Measurements from ENCODE around the gene KIF20B. TPM values are rescaled to one million over a fixed set of nuclear protein-coding genes. Genes with fewer than 3 reads are reported as not detected.

KIF20B gene
- total RNA-seq, 1 experiment from 2014 or later = 33.7 TPM

DNA sequence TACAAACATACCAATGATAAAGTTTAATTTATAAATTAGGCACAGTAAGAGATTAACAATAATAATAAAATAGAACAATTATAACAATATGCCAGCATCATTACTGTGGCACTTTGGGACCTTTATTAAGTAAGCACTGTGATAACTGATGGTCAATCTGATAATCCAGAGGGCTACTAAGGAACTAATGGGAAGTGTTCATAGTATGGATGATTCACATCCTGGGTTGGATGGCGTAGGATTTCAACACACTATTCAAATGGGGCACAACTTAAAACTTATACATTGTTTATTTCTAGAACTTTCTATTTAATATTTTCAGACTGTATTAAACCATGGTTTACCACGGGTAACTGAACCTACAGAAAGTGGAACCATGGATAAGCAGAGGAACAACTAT, 90.8 kb downstream of the KIF20B start:
- CTCF ChIA-PET = interaction anchor here (0.6 to 1.2 kb wide), 5 partner anchors 16 to 1201 kb away, joined by 3 to 5 read pairs (median 3); no protein-coding TSS in a partner anchor

GRCh38 chr10:89793649-89794254, 92.4 kb downstream of the KIF20B start:
- Mint-ChIP-seq H3K27me3 (ENCODE audit: insufficient read depth, unreplicated experiment) (no peaks in the 10 kb centered on the region), H3K27ac (ENCODE audit: low read depth, unreplicated experiment) (no peak overlapping the region), H3K36me3 (ENCODE audit: insufficient read depth, unreplicated experiment) (no peaks in the 10 kb centered on the region), H3K4me3 (ENCODE audit: unreplicated experiment) (no peak overlapping the region), H3K4me1 (ENCODE audit: insufficient read depth, unreplicated experiment) (no peaks in the 10 kb centered on the region), H3K9me3 (ENCODE audit: unreplicated experiment) (no peaks in the 10 kb centered on the region)
- peak; percentile 81 for DNase-seq (ENCODE audit: unreplicated experiment)
- POLR2A ChIA-PET = interaction anchor here (0.6 to 1.5 kb wide), 4 partner anchors 10 to 1505 kb away, joined by 3 to 4 read pairs (median 4); no protein-coding TSS in a partner anchor
- TF ChIP-seq, protein P1, sequence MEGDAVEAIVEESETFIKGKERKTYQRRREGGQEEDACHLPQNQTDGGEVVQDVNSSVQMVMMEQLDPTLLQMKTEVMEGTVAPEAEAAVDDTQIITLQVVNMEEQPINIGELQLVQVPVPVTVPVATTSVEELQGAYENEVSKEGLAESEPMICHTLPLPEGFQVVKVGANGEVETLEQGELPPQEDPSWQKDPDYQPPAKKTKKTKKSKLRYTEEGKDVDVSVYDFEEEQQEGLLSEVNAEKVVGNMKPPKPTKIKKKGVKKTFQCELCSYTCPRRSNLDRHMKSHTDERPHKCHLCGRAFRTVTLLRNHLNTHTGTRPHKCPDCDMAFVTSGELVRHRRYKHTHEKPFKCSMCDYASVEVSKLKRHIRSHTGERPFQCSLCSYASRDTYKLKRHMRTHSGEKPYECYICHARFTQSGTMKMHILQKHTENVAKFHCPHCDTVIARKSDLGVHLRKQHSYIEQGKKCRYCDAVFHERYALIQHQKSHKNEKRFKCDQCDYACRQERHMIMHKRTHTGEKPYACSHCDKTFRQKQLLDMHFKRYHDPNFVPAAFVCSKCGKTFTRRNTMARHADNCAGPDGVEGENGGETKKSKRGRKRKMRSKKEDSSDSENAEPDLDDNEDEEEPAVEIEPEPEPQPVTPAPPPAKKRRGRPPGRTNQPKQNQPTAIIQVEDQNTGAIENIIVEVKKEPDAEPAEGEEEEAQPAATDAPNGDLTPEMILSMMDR (IDR thresholded peaks at IDR 0.05; ENCODE audit: unreplicated experiment) = peak; percentile 70
- CTCF ChIA-PET = interaction anchor here (0.6 to 1.4 kb wide), 11 partner anchors 11 to 994 kb away, joined by 3 to 5 read pairs (median 3); no protein-coding TSS in a partner anchor
- intact Hi-C loops (cut with micrococcal nuclease) = loop anchor here (1.0 to 5.0 kb wide), 10 partner anchors 154 to 1070 kb away; no protein-coding TSS in a partner anchor
- no TSS peak for BruUV-seq (replicated peaks)

More for the DNA sequence above, 90.8 kb downstream of the KIF20B start:
- no peaks in the 10 kb centered on the region for H3K4me1 Mint-ChIP-seq (ENCODE audit: insufficient read depth, unreplicated experiment)
- no TSS peak for BruUV-seq (replicated peaks)
- no peak overlapping the region for H3K4me3 Mint-ChIP-seq (ENCODE audit: unreplicated experiment)
- H3K36me3 Mint-ChIP-seq (ENCODE audit: insufficient read depth, unreplicated experiment) = no peaks in the 10 kb centered on the region
- TF ChIP-seq, protein P1 (IDR thresholded peaks at IDR 0.05; ENCODE audit: unreplicated experiment) = no peak
- POLR2A ChIA-PET = no interaction called here
- no peaks in the 10 kb centered on the region for H3K27me3 Mint-ChIP-seq (ENCODE audit: insufficient read depth, unreplicated experiment)
- intact Hi-C loops (cut with micrococcal nuclease) = loop anchor here (2.0 to 5.0 kb wide), 4 partner anchors 155 to 625 kb away; no protein-coding TSS in a partner anchor
- H3K9me3 Mint-ChIP-seq (ENCODE audit: unreplicated experiment) = no peaks in the 10 kb centered on the region
- DNase-seq (ENCODE audit: unreplicated experiment) = peak; percentile 24
- no peak overlapping the region for H3K27ac Mint-ChIP-seq (ENCODE audit: low read depth, unreplicated experiment)

GRCh38 chr10:89795840-89796239, 94.5 kb downstream of the KIF20B start:
- no peaks in the 10 kb centered on the region for H3K27me3 Mint-ChIP-seq (ENCODE audit: insufficient read depth, unreplicated experiment)
- POLR2A ChIA-PET = interaction anchor here (1.0 kb wide), 1 partner anchor 400 kb away, joined by 6 read pairs; no protein-coding TSS in a partner anchor
- H3K36me3 Mint-ChIP-seq (ENCODE audit: insufficient read depth, unreplicated experiment) = no peaks in the 10 kb centered on the region
- CTCF ChIA-PET = interaction anchor here (0.5 to 1.5 kb wide), 8 partner anchors 166 to 1076 kb away, joined by 3 to 5 read pairs (median 3); partner anchors contain the start of gene RPP30
- DNase-seq (ENCODE audit: unreplicated experiment) = no peak
- BruUV-seq (replicated peaks) = no TSS peak
- intact Hi-C loops (cut with micrococcal nuclease) = no loop called here
- H3K4me1 Mint-ChIP-seq (ENCODE audit: insufficient read depth, unreplicated experiment) = no peaks in the 10 kb centered on the region
- no peaks in the 10 kb centered on the region for H3K9me3 Mint-ChIP-seq (ENCODE audit: unreplicated experiment)
- no peak overlapping the region for H3K4me3 Mint-ChIP-seq (ENCODE audit: unreplicated experiment)
- no peak overlapping the region for H3K27ac Mint-ChIP-seq (ENCODE audit: low read depth, unreplicated experiment)
- TF ChIP-seq, protein P1 (IDR thresholded peaks at IDR 0.05; ENCODE audit: unreplicated experiment) = no peak

- BruUV-seq (replicated peaks) = no TSS peak
- POLR2A ChIA-PET = no interaction called here
Observed at GRCh38 chr10:89798092-89798491, 96.7 kb downstream of the KIF20B start.

More at GRCh38 chr10:89798092-89798491, 96.7 kb downstream of the KIF20B start:
- no peaks in the 10 kb centered on the region for H3K4me1 Mint-ChIP-seq (ENCODE audit: insufficient read depth, unreplicated experiment)
- H3K27ac Mint-ChIP-seq (ENCODE audit: low read depth, unreplicated experiment) = no peak overlapping the region
- no peaks in the 10 kb centered on the region for H3K9me3 Mint-ChIP-seq (ENCODE audit: unreplicated experiment)
- no peaks in the 10 kb centered on the region for H3K36me3 Mint-ChIP-seq (ENCODE audit: insufficient read depth, unreplicated experiment)
- intact Hi-C loops (cut with micrococcal nuclease) = no loop called here
- no peak for DNase-seq (ENCODE audit: unreplicated experiment)
- CTCF ChIA-PET = interaction anchor here (0.7 kb wide), 1 partner anchor 921 kb away, joined by 3 read pairs; no protein-coding TSS in a partner anchor
- no peak overlapping the region for H3K4me3 Mint-ChIP-seq (ENCODE audit: unreplicated experiment)
- H3K27me3 Mint-ChIP-seq (ENCODE audit: insufficient read depth, unreplicated experiment) = no peaks in the 10 kb centered on the region
- TF ChIP-seq, protein P1 (IDR thresholded peaks at IDR 0.05; ENCODE audit: unreplicated experiment) = no peak
